Measurements from ENCODE around the gene FHOD3.
A peak's percentile ranks its signal among the peaks of the same experiment; 100 is the strongest.

The FHOD3 gene

DNA sequence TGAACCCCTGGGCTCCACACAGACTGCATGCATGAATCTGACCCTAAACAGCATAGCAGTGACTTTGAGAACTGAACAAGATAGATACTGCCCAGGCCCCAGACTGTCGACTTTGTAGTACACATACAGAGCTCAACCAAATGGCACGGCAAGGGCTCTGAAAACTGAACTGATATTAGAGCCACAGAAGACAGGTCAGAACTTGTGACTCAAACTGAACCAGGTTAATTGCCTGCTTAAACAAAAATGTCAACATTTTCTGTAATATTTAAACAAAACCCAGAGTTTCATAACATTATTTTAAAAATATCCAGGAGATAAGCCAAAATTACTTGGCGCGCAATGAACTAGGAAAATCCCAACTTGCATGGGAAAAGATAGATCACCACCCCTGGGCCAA lies 271.0 kb downstream of the FHOD3 start:
- peaks cover 16% of the 10 kb centered on the region for H3K27me3 Mint-ChIP-seq
- no peaks in the 10 kb centered on the region for H3K9me3 Mint-ChIP-seq
- H3K27ac Mint-ChIP-seq = no peak overlapping the region
- H3K4me1 Mint-ChIP-seq = no peaks in the 10 kb centered on the region
- DNase-seq = no peak
- H3K36me3 Mint-ChIP-seq = no peaks in the 10 kb centered on the region
- no peak overlapping the region for H3K4me3 Mint-ChIP-seq
- CTCF ChIA-PET = no interaction called here

DNA sequence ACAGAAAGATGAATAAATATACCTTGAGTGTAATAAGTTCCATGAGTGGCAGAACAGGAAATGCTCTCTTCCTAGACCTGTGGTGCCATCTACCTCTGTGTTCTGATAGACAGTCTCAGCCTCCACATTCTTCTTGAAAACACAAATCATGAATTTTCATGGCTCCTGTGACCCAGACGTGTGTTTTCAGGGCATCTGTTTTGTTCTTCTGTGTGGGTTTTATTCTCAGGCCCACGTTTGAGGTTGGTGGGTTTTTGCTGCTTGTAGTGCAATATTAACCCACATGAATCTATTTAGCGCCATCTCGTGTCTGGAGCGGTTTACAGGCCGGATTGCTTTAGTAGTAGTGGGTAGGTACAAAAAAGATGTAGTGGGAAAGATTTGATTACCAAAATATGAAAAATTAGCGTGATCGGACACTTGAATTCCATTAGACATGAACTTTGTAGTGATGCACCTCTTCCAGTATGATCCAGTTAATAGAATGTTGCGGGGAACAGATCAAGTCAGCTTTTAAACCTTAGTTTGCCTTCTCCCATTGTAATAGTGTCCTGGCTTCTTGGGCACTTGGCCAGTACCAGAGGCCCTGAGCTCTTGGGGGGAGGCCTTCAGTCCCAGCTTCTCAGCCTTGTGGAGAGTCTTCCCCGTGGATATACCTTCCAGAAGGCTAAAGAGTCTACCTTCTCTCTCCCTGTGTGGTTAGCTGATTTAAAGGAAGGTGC lies 274.8 kb downstream of the FHOD3 start:
- peak; percentile 44 for DNase-seq

DNA sequence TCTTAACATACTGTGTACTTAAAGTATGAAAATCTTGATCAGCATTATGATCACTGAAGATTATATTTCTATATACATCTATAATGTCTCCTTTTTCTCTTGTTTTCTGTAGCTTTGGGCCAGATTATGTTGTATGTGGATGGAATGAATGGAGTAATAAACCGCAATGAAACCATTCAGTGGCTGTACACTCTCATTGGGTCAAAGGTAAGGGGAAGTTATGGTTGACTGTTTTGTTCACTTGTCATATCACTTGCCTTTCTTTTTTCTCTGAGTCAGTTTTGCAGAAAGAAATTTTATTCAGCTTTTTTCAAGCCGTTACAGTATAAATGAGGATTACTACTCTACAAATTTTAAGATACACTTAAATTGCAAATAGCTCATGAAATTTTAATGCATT lies 278.8 kb downstream of the FHOD3 start:
- CTCF ChIA-PET = no interaction called here
- Mint-ChIP-seq H3K9me3 (no peaks in the 10 kb centered on the region), H3K27me3 (peaks cover 4% of the 10 kb centered on the region), H3K36me3 (no peaks in the 10 kb centered on the region), H3K4me3 (no peak overlapping the region), H3K4me1 (no peaks in the 10 kb centered on the region), H3K27ac (no peak overlapping the region)
- DNase-seq = no peak

More for the DNA sequence above, 274.8 kb downstream of the FHOD3 start:
- Mint-ChIP-seq H3K27ac (no peak overlapping the region), H3K27me3 (peaks cover 8% of the 10 kb centered on the region), H3K4me3 (no peak overlapping the region), H3K4me1 (no peaks in the 10 kb centered on the region), H3K9me3 (no peaks in the 10 kb centered on the region), H3K36me3 (no peaks in the 10 kb centered on the region)
- CTCF ChIA-PET = no interaction called here

DNA sequence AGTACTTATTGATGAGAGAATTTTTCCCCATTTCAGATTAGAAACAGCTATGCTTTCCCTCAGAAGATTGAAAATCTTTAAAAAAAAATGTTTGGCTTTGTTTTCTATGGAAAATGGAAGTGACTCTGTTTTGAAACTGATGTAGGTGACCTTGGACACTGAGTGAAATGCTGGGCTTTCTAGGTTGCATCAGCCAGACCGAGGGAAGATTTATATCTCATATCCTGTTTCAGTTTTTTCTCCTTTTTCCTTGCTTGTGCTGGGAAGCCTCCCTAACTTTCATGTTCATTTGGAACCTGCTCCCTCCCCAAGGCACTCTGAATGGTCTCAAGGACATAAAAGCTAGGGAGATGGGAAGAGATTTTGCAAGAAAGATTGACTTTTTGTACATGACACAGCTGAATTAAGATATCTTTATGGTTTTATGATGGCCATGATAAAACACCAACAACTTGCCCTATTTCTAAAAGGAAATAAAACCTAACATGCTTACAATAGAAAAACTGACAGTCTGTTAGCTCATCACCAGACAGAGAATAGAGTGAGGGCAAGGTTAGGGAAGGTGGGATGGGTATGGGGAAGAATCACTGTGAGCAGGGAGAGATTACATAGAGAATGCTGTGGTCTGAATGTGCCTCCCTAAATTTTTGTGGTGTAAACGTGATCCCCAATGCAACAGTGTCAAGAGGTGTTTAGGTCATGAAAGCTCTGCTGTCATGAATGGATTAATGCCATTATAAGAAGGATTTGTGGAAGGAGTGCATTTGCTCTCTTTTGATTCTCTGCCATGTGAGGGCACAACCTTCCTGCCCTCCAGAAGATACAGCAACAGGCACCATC lies 281.6 kb downstream of the FHOD3 start:
- no peaks in the 10 kb centered on the region for H3K27me3 Mint-ChIP-seq
- no peak overlapping the region for H3K27ac Mint-ChIP-seq
- H3K4me3 Mint-ChIP-seq = no peak overlapping the region
- no peak for DNase-seq
- no peaks in the 10 kb centered on the region for H3K4me1 Mint-ChIP-seq
- no peaks in the 10 kb centered on the region for H3K9me3 Mint-ChIP-seq
- H3K36me3 Mint-ChIP-seq = no peaks in the 10 kb centered on the region
- CTCF ChIA-PET = no interaction called here

DNA sequence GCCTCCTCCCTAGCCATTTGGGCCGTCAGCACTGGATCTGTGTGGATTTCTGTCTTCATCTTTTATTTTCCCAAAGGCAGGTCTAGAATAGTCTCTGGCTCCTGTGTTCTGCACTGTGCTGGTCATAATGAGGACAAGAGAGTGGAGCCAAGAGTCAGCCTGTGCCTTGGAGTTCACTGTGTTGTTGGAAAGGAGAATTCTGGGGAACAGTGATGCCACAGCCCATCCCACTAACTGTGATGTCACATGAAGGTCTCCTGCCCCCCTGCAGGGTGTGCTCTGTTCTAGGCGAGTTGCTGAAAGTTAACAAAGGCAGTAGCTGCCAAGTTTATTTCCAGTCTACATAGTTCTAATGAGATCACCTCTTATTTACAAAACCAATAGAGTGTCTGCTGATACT lies 282.8 kb downstream of the FHOD3 start:
- Mint-ChIP-seq H3K4me1 (no peaks in the 10 kb centered on the region), H3K27me3 (no peaks in the 10 kb centered on the region), H3K36me3 (no peaks in the 10 kb centered on the region), H3K9me3 (no peaks in the 10 kb centered on the region), H3K4me3 (no peak overlapping the region), H3K27ac (no peak overlapping the region)
- CTCF ChIA-PET = no interaction called here
- DNase-seq = no peak

DNA sequence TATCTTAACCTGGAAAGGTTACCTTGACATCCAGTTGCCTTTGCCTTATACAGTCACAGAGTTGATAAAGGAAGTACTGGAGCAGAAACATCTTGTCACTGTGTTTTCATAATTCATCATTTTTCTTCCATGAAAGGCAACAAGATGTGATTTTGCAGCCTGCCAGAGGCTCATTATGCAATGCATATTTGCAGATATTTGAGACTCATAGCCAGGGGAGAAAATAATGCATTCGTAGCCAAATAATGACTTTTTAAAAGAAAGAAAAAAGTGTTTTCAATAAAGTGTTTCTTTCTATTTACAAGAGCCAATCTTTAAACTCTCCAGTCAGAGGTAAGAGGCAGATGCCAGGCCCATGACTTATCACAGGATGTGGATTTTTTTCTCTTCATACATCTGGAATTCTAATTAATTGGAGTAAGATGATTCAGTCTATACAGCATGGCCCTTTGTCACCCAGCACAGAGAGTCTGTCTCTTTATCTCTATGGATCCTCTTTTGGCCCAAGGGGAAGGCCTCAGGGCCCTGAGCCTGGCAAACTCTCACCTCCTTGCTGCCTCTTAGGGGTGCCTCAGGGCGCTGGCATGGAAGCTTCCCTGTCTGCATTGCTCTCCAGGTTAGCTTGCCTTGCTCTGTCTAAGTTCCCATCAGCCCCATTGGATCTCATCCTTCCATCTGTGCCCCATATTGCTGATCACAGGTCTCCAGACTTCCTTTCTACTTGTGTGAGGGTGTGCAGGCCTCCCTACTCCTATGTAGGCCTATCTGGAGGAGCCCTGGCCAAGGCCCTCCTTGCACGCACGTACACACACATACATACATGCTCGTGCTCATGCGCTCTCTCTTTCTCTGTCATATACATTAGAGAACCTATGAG lies 283.6 kb downstream of the FHOD3 start:
- no peak for DNase-seq
- Mint-ChIP-seq H3K36me3 (no peaks in the 10 kb centered on the region), H3K4me3 (no peak overlapping the region), H3K27me3 (peaks cover 3% of the 10 kb centered on the region), H3K4me1 (no peaks in the 10 kb centered on the region), H3K9me3 (no peaks in the 10 kb centered on the region), H3K27ac (no peak overlapping the region)
- CTCF ChIA-PET = no interaction called here

DNA sequence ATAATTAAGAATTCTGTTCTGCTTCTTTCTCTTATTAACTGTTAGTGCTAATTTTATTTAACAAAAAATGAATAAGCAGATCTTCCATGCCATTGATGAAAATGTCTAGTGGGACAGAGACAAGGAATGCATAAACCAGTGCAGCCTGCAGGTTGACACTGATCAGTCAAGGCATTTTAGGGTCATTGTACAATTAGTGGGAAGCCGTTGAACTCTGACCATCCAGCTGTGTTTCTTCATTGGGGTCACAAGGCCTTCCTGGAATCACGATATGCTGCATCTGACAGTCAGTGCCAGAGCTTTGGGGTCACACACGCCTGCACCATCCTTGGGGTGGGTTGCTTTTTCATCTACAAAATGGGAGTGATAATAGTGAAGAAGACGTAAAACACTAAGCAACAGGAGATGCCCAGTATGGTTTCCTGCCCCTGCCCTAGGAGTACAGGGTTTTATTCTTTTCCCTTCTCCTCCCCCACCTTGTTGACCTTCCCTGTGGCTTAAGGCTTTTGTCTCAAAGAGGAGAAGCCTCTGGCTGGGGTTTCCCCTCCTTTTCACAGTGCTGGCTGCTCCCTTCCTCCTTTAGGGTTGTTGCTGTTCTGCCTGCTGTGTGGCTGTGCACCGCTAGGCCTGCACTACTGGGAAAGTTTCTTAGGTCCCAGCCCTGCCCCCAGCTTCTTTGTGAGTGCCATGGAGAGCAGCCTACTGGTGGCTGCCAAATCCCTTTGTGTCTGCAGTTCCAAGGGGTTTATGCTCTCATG lies 285.7 kb downstream of the FHOD3 start:
- Mint-ChIP-seq H3K4me1 (no peaks in the 10 kb centered on the region), H3K27me3 (peaks cover 3% of the 10 kb centered on the region), H3K9me3 (no peaks in the 10 kb centered on the region), H3K4me3 (no peak overlapping the region), H3K27ac (no peak overlapping the region), H3K36me3 (no peaks in the 10 kb centered on the region)
- CTCF ChIA-PET = no interaction called here
- DNase-seq = no peak

DNA sequence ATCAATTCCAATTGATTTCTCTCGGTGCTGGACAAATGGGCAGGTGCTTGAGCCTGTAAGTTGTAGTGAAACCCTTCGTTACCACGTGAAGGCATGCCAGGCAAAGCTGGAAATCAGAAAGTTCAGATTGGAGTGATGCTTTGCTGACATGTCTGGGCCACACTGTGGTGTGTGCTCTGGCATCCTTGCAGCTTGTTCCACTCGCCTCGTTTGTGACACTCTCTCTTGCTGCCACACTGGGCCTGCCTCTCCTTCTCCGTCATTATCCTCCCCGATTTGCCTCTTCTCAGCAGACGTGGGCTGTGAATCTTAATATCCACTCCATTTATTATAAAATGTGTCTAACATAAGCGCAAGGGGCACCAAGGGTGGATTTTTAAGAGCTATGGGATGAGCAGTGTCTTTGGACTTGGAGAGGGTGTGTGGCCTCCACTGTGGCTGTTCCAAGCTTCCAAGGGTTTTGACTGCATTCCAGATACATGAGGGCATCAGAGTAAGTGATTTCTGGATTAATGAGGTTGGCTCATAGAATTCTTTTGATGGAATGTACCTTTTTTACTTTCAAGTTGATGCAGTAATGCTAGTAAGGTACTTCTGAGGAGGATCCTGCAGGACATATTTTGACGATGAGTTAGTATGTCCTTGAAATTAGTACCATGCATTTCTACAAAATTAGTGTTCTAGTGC lies 292.5 kb downstream of the FHOD3 start:
- no peak overlapping the region for H3K27ac Mint-ChIP-seq
- H3K4me3 Mint-ChIP-seq = no peak overlapping the region
- H3K9me3 Mint-ChIP-seq = no peaks in the 10 kb centered on the region
- H3K36me3 Mint-ChIP-seq = no peaks in the 10 kb centered on the region
- H3K27me3 Mint-ChIP-seq = peaks cover 3% of the 10 kb centered on the region
- no peak for DNase-seq
- H3K4me1 Mint-ChIP-seq = no peaks in the 10 kb centered on the region
- CTCF ChIA-PET = interaction anchor here (1.2 kb wide), 1 partner anchor 19 kb away, joined by 3 read pairs; no protein-coding TSS in a partner anchor

DNA sequence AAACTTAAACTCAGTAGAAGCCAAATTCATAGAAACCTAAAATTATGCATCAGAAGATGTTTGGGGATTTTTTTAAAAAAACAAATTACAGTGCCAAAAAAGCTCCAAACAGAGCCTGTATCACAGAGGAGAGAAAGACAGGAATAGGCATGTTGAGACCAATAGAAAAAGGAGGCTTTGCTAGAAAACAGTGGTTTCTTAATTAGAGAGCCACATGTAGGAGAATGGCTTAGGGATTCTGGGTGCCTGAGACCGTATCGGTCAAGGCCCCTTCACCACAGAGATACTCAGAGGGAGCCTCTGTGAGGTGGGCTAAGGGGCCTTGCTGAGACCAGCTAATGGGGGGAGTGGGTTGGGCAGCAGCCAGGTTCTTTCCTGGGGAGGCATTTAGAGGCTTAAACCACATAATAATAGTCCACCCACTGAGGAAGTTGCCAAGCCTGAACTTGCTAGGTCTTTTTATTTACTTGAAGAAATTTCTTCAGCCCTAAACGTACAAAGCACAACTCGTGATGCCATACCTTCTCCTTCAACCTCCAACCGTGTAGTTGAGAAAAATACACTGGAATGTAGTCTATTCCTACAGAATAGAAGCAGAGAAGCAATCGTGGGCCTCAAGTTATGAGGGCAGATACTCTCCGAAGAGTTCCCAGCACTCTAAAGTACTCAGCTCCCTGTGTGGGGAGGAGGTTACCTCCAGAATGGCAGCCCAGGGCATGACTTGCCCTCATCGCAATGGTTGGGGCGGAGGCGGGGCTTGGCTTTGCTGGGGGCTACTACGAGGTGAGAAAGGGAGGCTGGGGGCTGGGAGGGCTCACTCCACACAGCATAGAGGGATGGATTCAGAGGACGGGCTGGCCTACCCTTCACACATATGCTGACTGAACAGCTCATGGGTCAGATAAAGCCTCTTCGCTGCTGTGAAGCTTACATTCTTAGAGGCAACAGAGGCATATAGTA lies 293.4 kb downstream of the FHOD3 start:
- Mint-ChIP-seq H3K27me3 (no peaks in the 10 kb centered on the region), H3K36me3 (no peaks in the 10 kb centered on the region), H3K4me1 (no peaks in the 10 kb centered on the region), H3K9me3 (no peaks in the 10 kb centered on the region), H3K4me3 (no peak overlapping the region), H3K27ac (no peak overlapping the region)
- DNase-seq = no peak
- CTCF ChIA-PET = no interaction called here

DNA sequence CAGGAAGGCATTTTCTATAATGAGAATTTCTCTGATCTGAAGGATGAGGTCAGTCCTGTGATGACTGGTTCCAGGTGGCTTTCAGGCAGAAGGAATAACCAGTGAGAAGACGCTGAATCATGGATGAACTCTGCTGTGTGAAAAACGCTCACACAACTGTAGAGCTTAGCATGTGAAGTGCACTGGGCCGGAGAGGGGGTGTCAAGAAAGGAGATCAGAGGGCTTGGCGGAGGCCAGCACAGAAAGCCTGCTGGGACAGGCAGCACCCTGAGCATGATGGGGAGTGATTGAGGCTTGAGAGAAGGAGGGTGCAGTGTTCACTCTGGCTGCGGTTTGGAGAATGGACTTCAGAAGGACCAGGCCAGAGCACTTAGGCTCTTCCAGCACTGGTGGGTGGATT lies 294.8 kb downstream of the FHOD3 start:
- Mint-ChIP-seq H3K27me3 (no peaks in the 10 kb centered on the region), H3K36me3 (no peaks in the 10 kb centered on the region), H3K27ac (no peak overlapping the region), H3K4me3 (no peak overlapping the region), H3K4me1 (no peaks in the 10 kb centered on the region), H3K9me3 (no peaks in the 10 kb centered on the region)
- CTCF ChIA-PET = no interaction called here
- no peak for DNase-seq

DNA sequence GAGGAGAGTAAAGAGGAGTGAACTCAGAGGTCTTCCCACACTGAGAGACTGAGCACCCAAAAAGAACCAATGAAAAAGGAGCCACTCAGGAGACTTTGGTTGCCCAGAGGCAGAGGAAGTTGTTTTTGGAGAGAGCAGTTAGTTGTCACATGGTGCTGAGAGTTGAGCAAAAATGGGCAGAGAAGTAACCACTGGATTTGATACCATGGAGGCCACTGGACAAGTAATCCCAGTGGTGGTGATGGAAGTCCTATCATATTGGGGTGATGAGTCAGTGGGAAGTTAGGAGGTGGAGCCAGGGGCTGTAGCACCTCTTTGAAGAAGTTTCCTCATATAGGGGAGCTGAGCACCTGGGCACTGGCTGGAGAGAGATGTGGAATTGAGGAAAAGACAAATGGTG lies 295.5 kb downstream of the FHOD3 start:
- no peak overlapping the region for H3K27ac Mint-ChIP-seq
- no peaks in the 10 kb centered on the region for H3K27me3 Mint-ChIP-seq
- H3K9me3 Mint-ChIP-seq = no peaks in the 10 kb centered on the region
- no peak for DNase-seq
- CTCF ChIA-PET = no interaction called here
- H3K4me1 Mint-ChIP-seq = no peaks in the 10 kb centered on the region
- no peaks in the 10 kb centered on the region for H3K36me3 Mint-ChIP-seq
- no peak overlapping the region for H3K4me3 Mint-ChIP-seq

DNA sequence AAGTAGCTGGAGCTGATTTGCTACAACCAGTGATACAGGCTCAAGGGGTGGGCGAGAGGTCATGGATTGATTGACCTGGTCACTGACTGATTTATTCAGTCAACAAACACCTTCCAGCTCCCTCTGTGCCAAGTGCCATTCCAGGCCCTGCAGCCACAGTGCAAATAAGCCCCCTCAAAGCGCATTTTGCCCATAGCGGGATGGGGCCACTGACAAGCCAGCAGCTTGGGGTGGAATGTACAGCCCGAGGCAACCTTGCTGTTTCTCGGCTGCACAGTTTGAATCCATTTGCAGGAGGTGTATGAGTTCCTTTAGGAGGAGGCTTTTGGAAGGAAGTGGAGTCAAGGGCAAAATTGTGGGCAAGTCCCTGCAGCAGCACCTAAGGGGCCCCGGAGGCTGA lies 296.1 kb downstream of the FHOD3 start:
- H3K27ac Mint-ChIP-seq = no peak overlapping the region
- H3K36me3 Mint-ChIP-seq = no peaks in the 10 kb centered on the region
- CTCF ChIA-PET = no interaction called here
- H3K4me1 Mint-ChIP-seq = no peaks in the 10 kb centered on the region
- H3K9me3 Mint-ChIP-seq = no peaks in the 10 kb centered on the region
- no peak for DNase-seq
- no peaks in the 10 kb centered on the region for H3K27me3 Mint-ChIP-seq
- no peak overlapping the region for H3K4me3 Mint-ChIP-seq

DNA sequence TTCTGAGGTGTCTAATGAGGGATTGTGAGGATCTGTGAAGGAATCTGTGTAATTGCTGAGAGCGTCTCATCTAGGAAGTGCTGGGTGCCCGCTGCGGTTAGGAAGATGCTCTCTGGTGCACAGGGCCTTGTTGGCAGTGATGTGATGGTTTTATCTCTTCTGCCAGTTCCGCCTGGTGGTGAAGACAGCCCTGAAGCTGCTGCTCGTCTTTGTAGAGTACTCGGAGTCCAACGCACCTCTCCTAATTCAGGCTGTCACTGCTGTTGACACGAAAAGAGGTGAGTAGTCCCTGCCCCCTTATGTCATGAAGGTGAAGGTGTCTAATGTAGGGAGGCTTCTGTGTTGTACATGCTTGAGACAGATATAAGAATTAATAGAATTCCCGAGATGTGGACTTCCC lies 297.1 kb downstream of the FHOD3 start:
- no peak for DNase-seq
- Mint-ChIP-seq H3K4me3 (no peak overlapping the region), H3K27me3 (no peaks in the 10 kb centered on the region), H3K27ac (no peak overlapping the region), H3K36me3 (no peaks in the 10 kb centered on the region), H3K4me1 (no peaks in the 10 kb centered on the region), H3K9me3 (no peaks in the 10 kb centered on the region)
- CTCF ChIA-PET = no interaction called here
